ENCODE data around the gene B3GALT5.

The B3GALT5 gene

GRCh38 chr21:39610703-39611102 lies 2.0 kb upstream of the B3GALT5 start:
- DNase-seq, result no peak

- DNase-seq, result no peak
Measured at GRCh38 chr21:39611551-39612190, 1.1 kb upstream of the B3GALT5 start.

- no peak for DNase-seq
Measured at GRCh38 chr21:39613041-39613934, 548 bp downstream of the B3GALT5 start.

GRCh38 chr21:39616211-39616772 lies 3.6 kb downstream of the B3GALT5 start:
- DNase-seq, result no peak

- no peak for DNase-seq
Measured at GRCh38 chr21:39620856-39621255, 8.1 kb downstream of the B3GALT5 start.

- no peak for DNase-seq
Measured at GRCh38 chr21:39625211-39625895, 12.6 kb downstream of the B3GALT5 start.

- no peak for DNase-seq
Measured at GRCh38 chr21:39628385-39628784, 15.6 kb downstream of the B3GALT5 start.

- no peak for DNase-seq
Measured at GRCh38 chr21:39630191-39630591, 17.5 kb downstream of the B3GALT5 start.

- DNase-seq, result no peak
Measured at GRCh38 chr21:39630827-39631226, 18.1 kb downstream of the B3GALT5 start.

- no peak for DNase-seq
Measured at GRCh38 chr21:39631842-39632562, 19.3 kb downstream of the B3GALT5 start.

- no peak for DNase-seq
Measured at GRCh38 chr21:39632796-39633442, 20.2 kb downstream of the B3GALT5 start.

- DNase-seq, result no peak
Measured at GRCh38 chr21:39633770-39634181, 21.0 kb downstream of the B3GALT5 start.

- no peak for DNase-seq
Measured at GRCh38 chr21:39634507-39634906, 21.8 kb downstream of the B3GALT5 start.

- no peak for DNase-seq
Measured at GRCh38 chr21:39637197-39637970, 24.6 kb downstream of the B3GALT5 start.

- DNase-seq, result no peak
Measured at GRCh38 chr21:39637971-39638240, 25.2 kb downstream of the B3GALT5 start.

- DNase-seq, result no peak
Measured at GRCh38 chr21:39638281-39638680, 25.5 kb downstream of the B3GALT5 start.

GRCh38 chr21:39640754-39641153 lies 28.0 kb downstream of the B3GALT5 start:
- DNase-seq, result no peak

GRCh38 chr21:39641827-39642450 lies 29.2 kb downstream of the B3GALT5 start:
- no peak for DNase-seq

- no peak for DNase-seq
Measured at GRCh38 chr21:39644062-39644560, 31.4 kb downstream of the B3GALT5 start.

- DNase-seq, result no peak
Measured at GRCh38 chr21:39645331-39645730, 32.6 kb downstream of the B3GALT5 start.

GRCh38 chr21:39647476-39647875 lies 34.7 kb downstream of the B3GALT5 start:
- DNase-seq, result no peak

Measured in NCI-H1048 (cell line).